Endometrium (tissue), 2 donors: ENCODE measurements around the gene IGF2BP2.

ENCODE experiments used
- FAIRE-seq: peaks from 2 replicates; lab custom pipeline; 2012; peaks lifted over from hg19 to GRCh38; lab: Jason Lieb, UNC
- donor health status: control.
- donor health status: control.

The IGF2BP2 gene

GRCh38 chr3:185764980-185765370 is 59.9 kb downstream of the IGF2BP2 start:
- no peak for FAIRE-seq

- FAIRE-seq = no peak
These were observed 60.5 kb downstream of the IGF2BP2 start for GRCh38 chr3:185764163-185764979.

- no peak for FAIRE-seq
These were observed 61.4 kb downstream of the IGF2BP2 start for GRCh38 chr3:185763347-185764005.

- no peak for FAIRE-seq
These were observed 64.3 kb downstream of the IGF2BP2 start for GRCh38 chr3:185760550-185760949.

GRCh38 chr3:185760088-185760487 is 64.8 kb downstream of the IGF2BP2 start:
- no peak for FAIRE-seq

- no peak for FAIRE-seq
These were observed 65.3 kb downstream of the IGF2BP2 start for GRCh38 chr3:185759512-185759911.

- no peak for FAIRE-seq
These were observed 65.9 kb downstream of the IGF2BP2 start for GRCh38 chr3:185758912-185759311.

- FAIRE-seq = no peak
These were observed 67.7 kb downstream of the IGF2BP2 start for GRCh38 chr3:185757176-185757575.

- FAIRE-seq = no peak
These were observed 68.4 kb downstream of the IGF2BP2 start for GRCh38 chr3:185756477-185756876.

- FAIRE-seq = no peak
These were observed 69.9 kb downstream of the IGF2BP2 start for GRCh38 chr3:185754920-185755319.

GRCh38 chr3:185753354-185753753 is 71.5 kb downstream of the IGF2BP2 start:
- no peak for FAIRE-seq

GRCh38 chr3:185750702-185751101 is 74.1 kb downstream of the IGF2BP2 start:
- no peak for FAIRE-seq

- no peak for FAIRE-seq
These were observed 74.8 kb downstream of the IGF2BP2 start for GRCh38 chr3:185750015-185750414.

- FAIRE-seq = no peak
These were observed 78.4 kb downstream of the IGF2BP2 start for GRCh38 chr3:185746470-185746869.

- FAIRE-seq = no peak
These were observed 79.6 kb downstream of the IGF2BP2 start for GRCh38 chr3:185744997-185745843.

- no peak for FAIRE-seq
These were observed 83.3 kb downstream of the IGF2BP2 start for GRCh38 chr3:185741586-185741985.

GRCh38 chr3:185740133-185740532 is 84.7 kb downstream of the IGF2BP2 start:
- FAIRE-seq = no peak

- no peak for FAIRE-seq
These were observed 85.6 kb downstream of the IGF2BP2 start for GRCh38 chr3:185739264-185739701.

- no peak for FAIRE-seq
These were observed 86.8 kb downstream of the IGF2BP2 start for GRCh38 chr3:185737740-185738680.

- no peak for FAIRE-seq
These were observed 87.8 kb downstream of the IGF2BP2 start for GRCh38 chr3:185737020-185737419.

- no peak for FAIRE-seq
These were observed 90.1 kb downstream of the IGF2BP2 start for GRCh38 chr3:185734725-185735096.
